H1 (cell line): Measurements from ENCODE around the gene MEFV. TPM values are rescaled to one million over a fixed set of nuclear protein-coding genes. Genes with fewer than 3 reads are reported as not detected.

Source experiments
- CTCF ChIA-PET: fragments of 300-600 bp; sonication (Branson Sonifier 250); formaldehyde crosslinking; loops from one replicate; lab custom pipeline; 2021; ENCODE audit not compliant: partially characterized antibody; lab: Charles Lee
- POLR2A ChIA-PET: fragments of 300-600 bp; sonication (Branson Sonifier 250); formaldehyde crosslinking; loops from one replicate; lab custom pipeline; 2021; ENCODE audit warnings: inconsistent platforms; ENCODE audit not compliant: partially characterized antibody; lab: Charles Lee
- DNase-seq, 2 experiments: peaks; one replicate each; pipeline versions ENCODE4 v3.0.0 to v3.0.0-alpha.2; 2010 to 2022; ENCODE audit warnings: low spot score in 2 of 2, low read depth in 1 of 2, mixed read lengths in 1 of 2
- FAIRE-seq: peaks from 2 replicates; lab custom pipeline; 2011; peaks lifted over from hg19 to GRCh38; lab: Jason Lieb, UNC
- H2AFZ ChIP-seq: 2 replicates; pipeline ENCODE4 v1.8.1; 2012; ENCODE audit warnings: low read length, inconsistent platforms
- H2AK5ac ChIP-seq: 2 replicates; pipeline ENCODE4 v1.6.1; 2013; ENCODE audit warnings: low read depth, low read length
- H2BK120ac ChIP-seq: replicated peaks from 2 replicates; pipeline ENCODE3; 2013; ENCODE audit warnings: low read depth, low read length, inconsistent platforms
- H2BK12ac ChIP-seq: 2 replicates; pipeline ENCODE4 v1.6.1; 2013; ENCODE audit warnings: low read depth, low read length
- H2BK15ac ChIP-seq: 2 replicates; pipeline ENCODE4 v1.6.1; 2013; ENCODE audit warnings: low read length
- H2BK20ac ChIP-seq: 2 replicates; pipeline ENCODE4 v1.6.1; 2013; ENCODE audit warnings: low read length
- H2BK5ac ChIP-seq: 2 replicates; pipeline ENCODE4 v1.6.1; 2013; ENCODE audit warnings: low read depth, low read length
- H3K14ac ChIP-seq: 2 replicates; pipeline ENCODE4 v1.6.1; 2013; ENCODE audit warnings: inconsistent platforms; ENCODE audit not compliant: insufficient read length
- H3K18ac ChIP-seq: 2 replicates; pipeline ENCODE4 v1.6.1; 2013; ENCODE audit warnings: low read length; ENCODE audit errors: extremely low read depth
- H3K23ac ChIP-seq: 2 replicates; pipeline ENCODE4 v1.6.1; 2013; ENCODE audit warnings: inconsistent platforms; ENCODE audit not compliant: insufficient read length
- H3K23me2 ChIP-seq: 2 replicates; pipeline ENCODE4 v1.6.1; 2013; ENCODE audit warnings: low read depth, low read length
- H3K27ac ChIP-seq: 2 replicates; pipeline ENCODE4 v1.6.1; 2011; ENCODE audit warnings: low read depth, low read length, inconsistent platforms
- H3K27me3 ChIP-seq, 4 experiments: replicated peaks in 1 of 4; 1 replicate in 1 of 4; 2 replicates in 3 of 4; pipeline versions ENCODE4 v1.6.1 to v1.8.1; 2011 to 2013; ENCODE audit warnings: low read length in 3 of 4, mild to moderate bottlenecking in 3 of 4, inconsistent platforms in 2 of 4, mixed read lengths in 2 of 4, moderate library complexity in 1 of 4; ENCODE audit not compliant: control insufficient read depth in 3 of 4, insufficient read depth in 3 of 4; ENCODE audit errors: extremely low read depth in 1 of 4
- H3K36me3 ChIP-seq, 4 experiments: 2 replicates each; pipeline versions ENCODE4 v1.6.1 to v1.8.1; 2011 to 2013; ENCODE audit warnings: mild to moderate bottlenecking in 4 of 4, low read length in 3 of 4, moderate library complexity in 2 of 4, control low read depth in 1 of 4, inconsistent platforms in 1 of 4; ENCODE audit not compliant: insufficient read depth in 4 of 4, control insufficient read depth in 2 of 4
- H3K4ac ChIP-seq: replicated peaks from 2 replicates; pipeline ENCODE3; 2013; ENCODE audit warnings: low read length, low read depth, mixed read lengths, inconsistent platforms; ENCODE audit not compliant: insufficient read length
- H3K4me1 ChIP-seq, 4 experiments: replicated peaks in 1 of 4; 1 replicate in 1 of 4; 2 replicates in 3 of 4; pipeline versions ENCODE4 v1.6.1 to v1.8.1; 2011 to 2013; ENCODE audit warnings: low read length in 3 of 4, inconsistent platforms in 2 of 4, mixed read lengths in 1 of 4; ENCODE audit not compliant: insufficient read depth in 4 of 4, control insufficient read depth in 3 of 4
- H3K4me2 ChIP-seq, 2 experiments: 2 replicates each; pipeline versions ENCODE4 v1.6.1 to v1.8.1; 2011 to 2013; ENCODE audit warnings: low read depth in 2 of 2, low read length in 2 of 2, control low read depth in 1 of 2, inconsistent platforms in 1 of 2, mild to moderate bottlenecking in 1 of 2; ENCODE audit not compliant: insufficient read depth in 1 of 2
- H3K4me3 ChIP-seq, 4 experiments: fragments of 200-600, 300-600 bp in 1 of 4; sonication (generic), shearing (Covaris generic), sonication (Bioruptor Twin) in 1 of 4; 2 replicates each; pipeline versions ENCODE4 v1.5.1 to v1.8.1; 2011 to 2016; ENCODE audit warnings: low read length in 4 of 4, low read depth in 3 of 4, control low read depth in 2 of 4, inconsistent platforms in 2 of 4, mild to moderate bottlenecking in 2 of 4, mixed read lengths in 1 of 4, moderate library complexity in 1 of 4; ENCODE audit not compliant: insufficient read depth in 2 of 4; ENCODE audit errors: extremely low read depth in 1 of 4
- H3K56ac ChIP-seq: replicated peaks from 2 replicates; pipeline ENCODE3; 2013; ENCODE audit warnings: low read depth, mild to moderate bottlenecking, mixed read lengths, low read length, inconsistent platforms; ENCODE audit not compliant: insufficient read length
- H3K79me1 ChIP-seq: 2 replicates; pipeline ENCODE4 v1.6.1; 2013; ENCODE audit warnings: low read depth, low read length, control low read depth
- H3K79me2 ChIP-seq, 2 experiments: 2 replicates each; pipeline versions ENCODE4 v1.6.1 to v1.8.1; 2012 to 2013; ENCODE audit warnings: low read length in 2 of 2, mild to moderate bottlenecking in 2 of 2, inconsistent platforms in 1 of 2; ENCODE audit not compliant: insufficient read depth in 2 of 2, control insufficient read depth in 1 of 2
- H3K9ac ChIP-seq, 4 experiments: replicated peaks in 1 of 4; 1 replicate in 1 of 4; 2 replicates in 3 of 4; pipeline versions ENCODE4 v1.6.1 to v1.8.1; 2011 to 2013; ENCODE audit warnings: low read depth in 3 of 4, low read length in 3 of 4, control low read depth in 2 of 4, mild to moderate bottlenecking in 2 of 4, moderate library complexity in 2 of 4, inconsistent platforms in 1 of 4; ENCODE audit errors: extremely low read depth in 1 of 4
- H3K9me3 ChIP-seq, 2 experiments: 2 replicates each; pipeline versions ENCODE4 v1.6.1 to v1.8.1; 2012 to 2013; ENCODE audit warnings: mild to moderate bottlenecking in 2 of 2, moderate library complexity in 2 of 2, control low read depth in 1 of 2, inconsistent platforms in 1 of 2, low read depth in 1 of 2, low read length in 1 of 2, mixed read lengths in 1 of 2; ENCODE audit not compliant: insufficient read depth in 2 of 2
- H4K20me1 ChIP-seq, 2 experiments: replicated peaks in 1 of 2; 2 replicates each; pipeline versions ENCODE3 to v1.8.1; 2011 to 2013; ENCODE audit warnings: inconsistent platforms in 2 of 2, low read length in 2 of 2, mild to moderate bottlenecking in 1 of 2; ENCODE audit not compliant: insufficient read depth in 2 of 2, control insufficient read depth in 1 of 2
- H4K5ac ChIP-seq: 2 replicates; pipeline ENCODE4 v1.6.1; 2013; ENCODE audit warnings: low read length, low read depth, mixed read lengths, inconsistent platforms; ENCODE audit not compliant: insufficient read length
- H4K8ac ChIP-seq: 2 replicates; pipeline ENCODE4 v1.8.0; 2013; ENCODE audit warnings: mild to moderate bottlenecking, moderate library complexity, low read length, inconsistent platforms; ENCODE audit not compliant: insufficient read depth; ENCODE audit errors: extremely low read depth
- H4K91ac ChIP-seq: replicated peaks from 2 replicates; pipeline ENCODE3; 2013; ENCODE audit warnings: low read length, mixed read lengths, inconsistent platforms; ENCODE audit not compliant: insufficient read length
- BACH1 ChIP-seq: IDR thresholded peaks from 2 replicates; pipeline ENCODE4 v1.6.1; 2012; ENCODE audit warnings: low read length, improper control_type of control experiment
- CBX5 ChIP-seq: fragments of 300-800, 300-1000 bp; sonication (generic); IDR thresholded peaks from 2 replicates; pipeline ENCODE4 v1.7.1; 2016; ENCODE audit warnings: antibody characterized with exemption, low read length, low read depth
- EZH2 ChIP-seq: fragments of 200-600 bp; sonication (generic); IDR thresholded peaks from 2 replicates; pipeline ENCODE4 v1.7.1; 2012; ENCODE audit warnings: low read depth, mild to moderate bottlenecking, moderate library complexity, low read length, inconsistent platforms; ENCODE audit not compliant: severe bottlenecking
- KDM1A ChIP-seq: fragments of 200-600, 300-600 bp; sonication (generic); IDR thresholded peaks from 2 replicates; pipeline ENCODE4 v1.7.1; 2016; ENCODE audit warnings: mild to moderate bottlenecking, low read length, borderline replicate concordance
- NANOG ChIP-seq: IDR thresholded peaks from 2 replicates; pipeline ENCODE4 v1.6.1; 2011; ENCODE audit warnings: low read length, low read depth, mild to moderate bottlenecking, inconsistent platforms; ENCODE audit not compliant: insufficient read depth, poor library complexity, severe bottlenecking
- POU5F1 ChIP-seq: IDR thresholded peaks from 2 replicates; pipeline ENCODE4 v1.6.1; 2011; ENCODE audit warnings: low read depth, mild to moderate bottlenecking, low read length, moderate library complexity
- SIN3A ChIP-seq, 2 experiments: IDR thresholded peaks in 1 of 2; conservative IDR thresholded peaks in 1 of 2; 2 replicates each; pipeline ENCODE4 v1.6.1; 2011 to 2012; ENCODE audit warnings: low read length in 2 of 2, improper control_type of control experiment in 1 of 2, low read depth in 1 of 2, mild to moderate bottlenecking in 1 of 2
- TAF7 ChIP-seq: optimal IDR thresholded peaks from 2 replicates; pipeline ENCODE3; 2011; ENCODE audit warnings: low read depth, mild to moderate bottlenecking, inconsistent platforms, low read length, moderate library complexity, borderline replicate concordance
- TBP ChIP-seq: IDR thresholded peaks from 2 replicates; pipeline ENCODE4 v1.6.1; 2011; ENCODE audit warnings: low read depth, low read length, improper control_type of control experiment
- TCF12 ChIP-seq: IDR thresholded peaks from 2 replicates; pipeline ENCODE4 v1.6.1; 2011; ENCODE audit warnings: low read depth, mild to moderate bottlenecking, low read length
- WGBS, 2 experiments: shearing (Covaris generic) in 1 of 2; methylation state at CpG; one replicate each; pipeline versions ENCODE4 v1.1.6 to v1.1.7; 2013 to 2015; ENCODE audit warnings: low lambda C conversion rate in 2 of 2, mixed read lengths in 2 of 2, inconsistent platforms in 1 of 2, low coverage in 1 of 2, missing lambda C conversion rate in 1 of 2; ENCODE audit not compliant: insufficient replicate concordance in 2 of 2, insufficient coverage in 1 of 2, insufficient read length in 1 of 2; ENCODE audit errors: extremely low coverage in 1 of 2, missing lambda C conversion rate in 1 of 2; 5-methylcytosine and 5-hydroxymethylcytosine counted together
- polyA plus RNA-seq, 7 experiments: library from polyadenylated mRNA; depleted of rRNA in 3 of 7; stranded (reverse) in 5 of 7; unstranded in 2 of 7; fragments of >200 nt in 5 of 7; fragments of 200-250 nt in 2 of 7; gene quantifications; 1 replicate in 5 of 7; 2 replicates in 1 of 7; 4 replicates in 1 of 7; pipeline versions ENCODE4 v1.2.1 to v1.2.3, GENCODE V29; 2011 to 2013; ENCODE audit warnings: missing spikeins in 2 of 7, mixed read lengths in 2 of 7
- total RNA-seq: library from RNA; stranded (reverse); fragmentation: NEBNext Ultra II Directional; extraction: Animal tissue kit (Norgen Biotek cat#: 25700); gene quantifications from 2 replicates; pipeline ENCODE4 v1.2.1, GENCODE V29; 2021
- TF ChIP-seq, protein P1 (sequence below): IDR thresholded peaks from 2 replicates; pipeline ENCODE4 v1.6.1; 2012; ENCODE audit warnings: low read length, inconsistent platforms

The MEFV gene
- total and polyA plus RNA-seq, 2 of the 8 experiments (the other 6 are each of a cell fraction or from before 2014, with no cell fraction given), result 0.03 TPM; not detected in 1

DNA sequence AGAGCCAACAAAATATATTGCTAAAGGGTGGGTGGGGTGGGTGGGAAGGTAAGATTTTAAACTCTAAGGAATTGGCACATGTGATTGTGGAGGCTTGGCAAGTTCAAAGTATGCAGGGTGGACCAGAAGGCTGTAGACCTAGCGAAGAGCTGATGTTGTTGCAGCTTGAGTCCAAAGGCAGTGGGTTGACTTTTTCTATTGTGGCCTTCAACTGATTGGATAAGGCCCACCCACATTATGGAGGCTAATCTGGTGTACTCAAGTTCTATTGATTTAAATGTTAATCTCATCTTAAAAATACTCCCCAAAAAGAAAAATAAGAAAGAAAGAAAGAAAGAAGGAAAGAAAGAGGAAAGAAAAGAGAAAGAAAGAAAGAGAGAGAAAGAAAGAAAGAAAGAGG is 43.9 kb downstream of the MEFV start:
- Histone ChIP-seq H4K91ac (no peak overlapping the region), H2BK120ac (no peak overlapping the region), H2AK5ac (no peak overlapping the region), H3K18ac (no peak overlapping the region), H4K8ac (no peak overlapping the region), H2BK15ac (no peak overlapping the region), H3K14ac (no peak overlapping the region), H3K23ac (no peak overlapping the region), H3K9me3 (peaks cover 32 to 50% of the 10 kb centered on the region in 2 experiments), H2BK20ac (no peak overlapping the region), H3K79me2 (no peaks in the 10 kb centered on the region), H2BK5ac (no peak overlapping the region), H2BK12ac (no peak overlapping the region), H3K27ac (no peak overlapping the region), H3K4me3 (no peak overlapping the region), H3K79me1 (no peaks in the 10 kb centered on the region), H3K9ac (no peak overlapping the region), H4K5ac (no peak overlapping the region), H3K4me1 (no peaks in the 10 kb centered on the region), H4K20me1 (no peaks in the 10 kb centered on the region), H3K23me2 (no peaks in the 10 kb centered on the region), H3K27me3 (no peaks in the 10 kb centered on the region), H3K4me2 (no peak overlapping the region), H3K56ac (no peak overlapping the region), H3K4ac (no peak overlapping the region), H2AFZ (no peak overlapping the region), H3K36me3 (no peaks in the 10 kb centered on the region)
- FAIRE-seq (no peak), DNase-seq (no peak)
- WGBS, 2 experiments, result 78% methylated on average over 1 of the region's 1 CpG; no CpG with 5 or more reads in 1 of the 2 experiments
- ChIA-PET POLR2A (no interaction called here), CTCF (no interaction called here)
- TF ChIP-seq SIN3A (conservative IDR thresholded peaks at IDR 0.05 in 1 of 2, IDR thresholded peaks at IDR 0.05 in 1 of 2; ENCODE audit: low read depth in 1 of 2, low read length in 2 of 2) (no peak), TBP (no peak), TCF12 (no peak), EZH2 (no peak), TAF7 (no peak), POU5F1 (no peak), BACH1 (no peak), CBX5 (no peak), NANOG (no peak), KDM1A (no peak)
- TF ChIP-seq, protein P1, sequence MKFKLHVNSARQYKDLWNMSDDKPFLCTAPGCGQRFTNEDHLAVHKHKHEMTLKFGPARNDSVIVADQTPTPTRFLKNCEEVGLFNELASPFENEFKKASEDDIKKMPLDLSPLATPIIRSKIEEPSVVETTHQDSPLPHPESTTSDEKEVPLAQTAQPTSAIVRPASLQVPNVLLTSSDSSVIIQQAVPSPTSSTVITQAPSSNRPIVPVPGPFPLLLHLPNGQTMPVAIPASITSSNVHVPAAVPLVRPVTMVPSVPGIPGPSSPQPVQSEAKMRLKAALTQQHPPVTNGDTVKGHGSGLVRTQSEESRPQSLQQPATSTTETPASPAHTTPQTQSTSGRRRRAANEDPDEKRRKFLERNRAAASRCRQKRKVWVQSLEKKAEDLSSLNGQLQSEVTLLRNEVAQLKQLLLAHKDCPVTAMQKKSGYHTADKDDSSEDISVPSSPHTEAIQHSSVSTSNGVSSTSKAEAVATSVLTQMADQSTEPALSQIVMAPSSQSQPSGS, result no peak
